ENCODE data around the gene EPB41L4B.

Gene EPB41L4B

DNA sequence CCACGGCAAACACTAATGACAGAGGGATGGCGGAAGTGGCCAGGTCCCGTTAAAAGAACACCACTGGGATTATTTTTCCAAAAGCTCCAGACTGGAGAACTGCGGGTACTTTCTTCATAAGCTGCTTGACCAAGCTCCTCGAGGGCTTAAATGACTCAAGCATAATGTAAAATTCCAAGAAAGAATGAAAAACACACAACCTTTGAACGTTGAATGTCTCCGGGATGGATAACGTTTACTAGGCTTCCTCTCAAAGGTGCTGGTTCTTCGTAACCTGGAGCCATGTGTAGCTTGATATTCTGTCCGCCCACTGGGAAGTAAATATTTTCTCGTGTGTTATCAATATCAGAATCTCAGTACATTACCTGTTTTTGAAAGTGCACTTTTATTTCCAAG lies 67.6 kb downstream of the EPB41L4B start (continued):
- TF ChIP-seq ZBTB1 (tag by site-specific recombination; IDR thresholded peaks at IDR 0.05) = no peak
- no peak for TF ChIP-seq ZNF501 (tag by site-specific recombination; IDR thresholded peaks at IDR 0.05)
- TF ChIP-seq KLF10 (tag by site-specific recombination; IDR thresholded peaks at IDR 0.05) = no peak
- no peak for TF ChIP-seq ZNF664 (tag by site-specific recombination; IDR thresholded peaks at IDR 0.05)
- TF ChIP-seq ZNF335 (tag by site-specific recombination; conservative IDR thresholded peaks at IDR 0.05) = no peak
- no peak for TF ChIP-seq ZSCAN16 (tag by site-specific recombination; IDR thresholded peaks at IDR 0.05)
- no peak for TF ChIP-seq ZNF202 (tag by site-specific recombination; IDR thresholded peaks at IDR 0.05; ENCODE audit: borderline replicate concordance)
- no peak for TF ChIP-seq ZBTB8A (tag by site-specific recombination; IDR thresholded peaks at IDR 0.05)
- no peak for TF ChIP-seq ZNF629 (tag by site-specific recombination; IDR thresholded peaks at IDR 0.05)
- no peak for TF ChIP-seq ZNF391 (tag by site-specific recombination; IDR thresholded peaks at IDR 0.05; ENCODE audit: borderline replicate concordance, low read depth)
- TF ChIP-seq ZNF394 (tag by site-specific recombination; IDR thresholded peaks at IDR 0.05; ENCODE audit: borderline replicate concordance) = no peak

DNA sequence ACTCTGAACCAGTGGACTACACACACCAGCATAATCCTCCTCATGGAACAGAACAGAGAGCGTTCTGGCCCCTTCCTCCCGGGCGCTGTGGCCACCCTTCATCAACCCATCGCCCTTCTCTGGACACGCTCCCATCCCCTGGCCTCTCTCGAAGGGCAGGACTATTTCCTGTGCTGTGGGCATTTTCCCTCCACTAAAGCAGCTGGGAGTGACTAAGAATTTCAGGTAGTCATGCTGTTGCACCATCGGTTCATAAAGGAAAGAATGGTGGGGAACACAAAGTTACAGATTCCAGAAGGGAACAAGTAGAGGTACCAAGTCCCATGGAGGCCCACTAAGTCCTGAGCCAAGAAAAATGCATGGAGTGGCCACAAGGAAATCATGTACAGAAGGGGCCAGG lies 68.6 kb downstream of the EPB41L4B start:
- Histone ChIP-seq H3K9me3 (ENCODE audit: control insufficient read depth, insufficient read depth, low read depth, low read length) (no peaks in the 10 kb centered on the region), H3K4me1 (ENCODE audit: control insufficient read depth, insufficient read depth, low read length) (peaks cover 10% of the 10 kb centered on the region; the same call in 1 of the 2 replicates), H3K4me3 (ENCODE audit: low read depth, low read length) (no peak overlapping the region), H3K27ac (ENCODE audit: extremely low read depth, low read depth, low read length) (no peak overlapping the region), H3K36me3 (ENCODE audit: control insufficient read depth in 2 of 2, insufficient read depth in 1 of 2, low read length in 2 of 2) (peaks cover 0 to 11% of the 10 kb centered on the region in 2 experiments; a peak in 1 of 3 replicates)
- ChIA-PET POLR2A (no interaction called here), CTCF (interaction anchor here (1.1 to 1.8 kb wide), 3 partner anchors 12 to 24 kb away, joined by 3 to 5 read pairs (median 5); no protein-coding TSS in a partner anchor)
- TF ChIP-seq ZNF621 (tag by site-specific recombination; IDR thresholded peaks at IDR 0.05) = no peak
- TF ChIP-seq MEIS1 (CRISPR knock-in tag; IDR thresholded peaks at IDR 0.05; ENCODE audit: borderline replicate concordance) = no peak
- no peak for TF ChIP-seq KLF10 (tag by site-specific recombination; IDR thresholded peaks at IDR 0.05)
- no peak for TF ChIP-seq ZNF677 (tag by site-specific recombination; IDR thresholded peaks at IDR 0.05)
- TF ChIP-seq ZNF555 (tag by site-specific recombination; conservative IDR thresholded peaks at IDR 0.05) = no peak
- no peak for TF ChIP-seq ZXDB (tag by site-specific recombination; IDR thresholded peaks at IDR 0.05)
- no peak for TF ChIP-seq ZNF670 (tag by site-specific recombination; IDR thresholded peaks at IDR 0.05; ENCODE audit: low read depth)
- TF ChIP-seq ZNF132 (tag by site-specific recombination; IDR thresholded peaks at IDR 0.05; ENCODE audit: borderline replicate concordance) = no peak

DNA sequence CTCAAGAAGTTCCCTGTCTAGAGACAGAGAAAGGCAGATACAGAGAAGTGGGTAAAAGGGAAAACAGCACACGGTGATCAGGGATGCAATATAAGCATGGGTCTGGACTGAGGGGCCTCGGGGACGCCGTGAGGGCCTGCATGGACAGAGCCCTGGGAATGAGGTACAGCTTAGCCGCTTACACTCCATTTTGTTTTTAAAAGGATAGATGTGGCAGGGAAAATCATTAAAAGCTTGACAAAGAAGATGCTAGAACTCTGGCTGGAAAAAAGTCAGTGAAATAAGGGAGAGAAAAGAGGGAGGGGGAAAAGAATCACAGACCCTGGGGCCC lies 69.1 kb downstream of the EPB41L4B start:
- Histone ChIP-seq H3K4me1 (ENCODE audit: control insufficient read depth, insufficient read depth, low read length) (peaks cover 10% of the 10 kb centered on the region; the same call in 1 of the 2 replicates), H3K9me3 (ENCODE audit: control insufficient read depth, insufficient read depth, low read depth, low read length) (no peaks in the 10 kb centered on the region), H3K27ac (ENCODE audit: extremely low read depth, low read depth, low read length) (no peak overlapping the region), H3K4me3 (ENCODE audit: low read depth, low read length) (no peak overlapping the region), H3K36me3 (ENCODE audit: control insufficient read depth in 2 of 2, insufficient read depth in 1 of 2, low read length in 2 of 2) (peaks cover 0 to 11% of the 10 kb centered on the region in 2 experiments; a peak in 1 of 3 replicates)
- CTCF ChIA-PET = interaction anchor here (0.6 to 1.8 kb wide), 2 partner anchors 11 to 176 kb away, joined by 3 to 5 read pairs; no protein-coding TSS in a partner anchor
- TF ChIP-seq BCL11B (tag by site-specific recombination; IDR thresholded peaks at IDR 0.05; ENCODE audit: low read depth) (no peak), HOXA7 (CRISPR knock-in tag; IDR thresholded peaks at IDR 0.05; ENCODE audit: borderline replicate concordance) (no peak), ZNF341 (tag by site-specific recombination; IDR thresholded peaks at IDR 0.05; ENCODE audit: low read depth) (no peak), GLI2 (tag by site-specific recombination; IDR thresholded peaks at IDR 0.05; ENCODE audit: borderline replicate concordance, low read depth) (no peak), ZNF114 (tag by site-specific recombination; IDR thresholded peaks at IDR 0.05) (no peak)
- TF ChIP-seq, protein P1, sequence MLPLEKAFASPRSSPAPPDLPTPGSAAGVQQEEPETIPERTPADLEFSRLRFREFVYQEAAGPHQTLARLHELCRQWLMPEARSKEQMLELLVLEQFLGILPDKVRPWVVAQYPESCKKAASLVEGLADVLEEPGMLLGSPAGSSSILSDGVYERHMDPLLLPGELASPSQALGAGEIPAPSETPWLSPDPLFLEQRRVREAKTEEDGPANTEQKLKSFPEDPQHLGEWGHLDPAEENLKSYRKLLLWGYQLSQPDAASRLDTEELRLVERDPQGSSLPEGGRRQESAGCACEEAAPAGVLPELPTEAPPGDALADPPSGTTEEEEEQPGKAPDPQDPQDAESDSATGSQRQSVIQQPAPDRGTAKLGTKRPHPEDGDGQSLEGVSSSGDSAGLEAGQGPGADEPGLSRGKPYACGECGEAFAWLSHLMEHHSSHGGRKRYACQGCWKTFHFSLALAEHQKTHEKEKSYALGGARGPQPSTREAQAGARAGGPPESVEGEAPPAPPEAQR (tag by site-specific recombination; IDR thresholded peaks at IDR 0.05) = no peak
- POLR2A ChIA-PET = no interaction called here

Data from HEK293 (cell line).